HFFc6 (cell line): ENCODE measurements around the gene LIPE. TPM values are rescaled to one million over a fixed set of nuclear protein-coding genes. Genes with fewer than 3 reads are reported as not detected.

Experiments used
- DNase-seq: peaks from one replicate; pipeline ENCODE4 v3.0.0-alpha.2; 2018
- H3K27ac Mint-ChIP-seq: 2 replicates; pipeline ENCODE4 v1.8.0; 2020; ENCODE audit warnings: mild to moderate bottlenecking, mixed read lengths
- H3K27me3 Mint-ChIP-seq: 2 replicates; pipeline ENCODE4 v1.8.0; 2021; ENCODE audit warnings: mild to moderate bottlenecking, moderate library complexity, mixed read lengths; ENCODE audit not compliant: insufficient read depth
- H3K36me3 Mint-ChIP-seq: 2 replicates; pipeline ENCODE4 v1.8.0; 2021; ENCODE audit warnings: low read depth, mixed read lengths
- H3K4me1 Mint-ChIP-seq: 2 replicates; pipeline ENCODE4 v1.8.0; 2020; ENCODE audit warnings: low read depth, mixed read lengths
- H3K4me3 Mint-ChIP-seq: 2 replicates; pipeline ENCODE4 v1.8.0; 2020; ENCODE audit warnings: mild to moderate bottlenecking, moderate library complexity, mixed read lengths
- H3K9me3 Mint-ChIP-seq: 2 replicates; pipeline ENCODE4 v1.8.0; 2020; ENCODE audit warnings: mild to moderate bottlenecking, mixed read lengths
- total RNA-seq, 6 experiments: library from RNA; stranded (reverse); fragmentation: NEBNext Ultra II Directional; extraction: Animal tissue kit (Norgen Biotek cat#: 25700); gene quantifications; 2 replicates in 1 of 6; 3 replicates in 5 of 6; pipeline ENCODE4 v1.2.3, GENCODE V29; 2021
- TF ChIP-seq, protein P1 (sequence below): fragments of 200-600 bp; sonication (generic); IDR thresholded peaks from 2 replicates; pipeline ENCODE4 v1.5.0; 2021; ENCODE audit warnings: antibody characterized with exemption, mild to moderate bottlenecking

LIPE gene
- total RNA-seq, 6 experiments from 2014 or later, result 4.7 to 9.2 (median 7.1) TPM

DNA sequence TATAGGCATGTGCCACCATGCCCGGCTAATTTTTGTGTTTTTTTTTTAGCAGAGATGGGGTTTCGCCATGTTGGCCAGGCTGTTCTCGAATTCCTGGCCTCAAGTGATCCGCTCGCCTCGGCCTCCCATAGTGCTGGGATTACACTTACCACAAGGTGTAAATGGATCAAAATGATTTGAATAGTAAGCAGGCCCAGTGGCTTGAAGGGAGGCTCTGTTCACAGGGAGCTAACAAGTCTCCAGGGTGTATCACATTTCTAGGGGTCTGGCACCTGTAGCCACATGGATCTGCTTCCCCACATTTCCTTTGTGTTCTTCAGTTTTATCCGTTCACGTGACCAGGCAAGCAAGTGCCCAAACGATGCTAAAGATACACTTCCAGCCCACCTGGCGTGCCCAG is 23.6 kb downstream of the LIPE start:
- Mint-ChIP-seq H3K4me3 (no peak overlapping the region), H3K36me3 (peaks cover 12% of the 10 kb centered on the region), H3K27me3 (peaks cover 1% of the 10 kb centered on the region), H3K4me1 (peaks cover 24% of the 10 kb centered on the region), H3K27ac (no peak overlapping the region), H3K9me3 (no peaks in the 10 kb centered on the region)
- DNase-seq, result no peak
- TF ChIP-seq, protein P1, sequence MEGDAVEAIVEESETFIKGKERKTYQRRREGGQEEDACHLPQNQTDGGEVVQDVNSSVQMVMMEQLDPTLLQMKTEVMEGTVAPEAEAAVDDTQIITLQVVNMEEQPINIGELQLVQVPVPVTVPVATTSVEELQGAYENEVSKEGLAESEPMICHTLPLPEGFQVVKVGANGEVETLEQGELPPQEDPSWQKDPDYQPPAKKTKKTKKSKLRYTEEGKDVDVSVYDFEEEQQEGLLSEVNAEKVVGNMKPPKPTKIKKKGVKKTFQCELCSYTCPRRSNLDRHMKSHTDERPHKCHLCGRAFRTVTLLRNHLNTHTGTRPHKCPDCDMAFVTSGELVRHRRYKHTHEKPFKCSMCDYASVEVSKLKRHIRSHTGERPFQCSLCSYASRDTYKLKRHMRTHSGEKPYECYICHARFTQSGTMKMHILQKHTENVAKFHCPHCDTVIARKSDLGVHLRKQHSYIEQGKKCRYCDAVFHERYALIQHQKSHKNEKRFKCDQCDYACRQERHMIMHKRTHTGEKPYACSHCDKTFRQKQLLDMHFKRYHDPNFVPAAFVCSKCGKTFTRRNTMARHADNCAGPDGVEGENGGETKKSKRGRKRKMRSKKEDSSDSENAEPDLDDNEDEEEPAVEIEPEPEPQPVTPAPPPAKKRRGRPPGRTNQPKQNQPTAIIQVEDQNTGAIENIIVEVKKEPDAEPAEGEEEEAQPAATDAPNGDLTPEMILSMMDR, result no peak

DNA sequence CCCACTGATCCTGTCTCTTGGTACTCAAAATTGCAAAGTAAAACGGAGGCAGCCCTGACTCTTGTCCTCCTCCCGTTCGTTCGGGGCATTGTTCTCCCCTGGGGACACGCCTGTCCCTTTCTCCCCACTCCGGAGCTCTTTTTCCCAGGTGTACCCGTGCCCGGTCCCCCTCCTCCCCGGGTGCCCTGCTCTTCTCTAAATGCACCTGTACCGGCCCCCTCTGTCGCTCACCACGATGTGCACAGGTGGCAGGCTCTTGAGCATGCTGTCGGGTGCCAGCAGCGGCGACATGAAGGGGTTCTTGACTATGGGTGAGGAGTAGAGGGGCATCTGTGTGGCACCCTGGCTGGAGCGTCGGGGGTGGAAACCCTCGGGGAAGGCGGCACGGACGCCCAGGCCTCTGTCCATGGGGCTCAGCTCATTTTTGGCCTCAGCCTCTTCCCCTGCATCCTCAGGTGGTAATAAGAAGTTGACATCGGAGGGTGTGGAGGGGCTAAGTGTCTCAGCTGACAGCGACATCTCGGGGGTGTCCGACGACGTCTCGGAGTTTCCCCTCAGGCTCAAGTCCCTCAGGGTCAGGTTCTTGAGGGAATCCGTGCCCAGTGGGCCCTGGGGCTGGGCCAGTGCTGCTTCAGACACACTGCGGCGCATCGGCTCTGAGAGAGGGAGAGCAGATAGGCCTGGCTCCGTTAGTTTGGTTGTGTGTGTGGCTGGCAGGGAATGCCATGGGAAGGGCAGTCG is 24.6 kb downstream of the LIPE start:
- Mint-ChIP-seq H3K9me3 (no peaks in the 10 kb centered on the region), H3K27ac (no peak overlapping the region), H3K4me3 (peak overlapping the region; percentile 81), H3K27me3 (peaks cover 1% of the 10 kb centered on the region), H3K36me3 (peaks cover 5% of the 10 kb centered on the region; the same call in 1 of the 2 replicates), H3K4me1 (peaks cover 32% of the 10 kb centered on the region)
- TF ChIP-seq, protein P1, result no peak
- DNase-seq, result no peak

DNA sequence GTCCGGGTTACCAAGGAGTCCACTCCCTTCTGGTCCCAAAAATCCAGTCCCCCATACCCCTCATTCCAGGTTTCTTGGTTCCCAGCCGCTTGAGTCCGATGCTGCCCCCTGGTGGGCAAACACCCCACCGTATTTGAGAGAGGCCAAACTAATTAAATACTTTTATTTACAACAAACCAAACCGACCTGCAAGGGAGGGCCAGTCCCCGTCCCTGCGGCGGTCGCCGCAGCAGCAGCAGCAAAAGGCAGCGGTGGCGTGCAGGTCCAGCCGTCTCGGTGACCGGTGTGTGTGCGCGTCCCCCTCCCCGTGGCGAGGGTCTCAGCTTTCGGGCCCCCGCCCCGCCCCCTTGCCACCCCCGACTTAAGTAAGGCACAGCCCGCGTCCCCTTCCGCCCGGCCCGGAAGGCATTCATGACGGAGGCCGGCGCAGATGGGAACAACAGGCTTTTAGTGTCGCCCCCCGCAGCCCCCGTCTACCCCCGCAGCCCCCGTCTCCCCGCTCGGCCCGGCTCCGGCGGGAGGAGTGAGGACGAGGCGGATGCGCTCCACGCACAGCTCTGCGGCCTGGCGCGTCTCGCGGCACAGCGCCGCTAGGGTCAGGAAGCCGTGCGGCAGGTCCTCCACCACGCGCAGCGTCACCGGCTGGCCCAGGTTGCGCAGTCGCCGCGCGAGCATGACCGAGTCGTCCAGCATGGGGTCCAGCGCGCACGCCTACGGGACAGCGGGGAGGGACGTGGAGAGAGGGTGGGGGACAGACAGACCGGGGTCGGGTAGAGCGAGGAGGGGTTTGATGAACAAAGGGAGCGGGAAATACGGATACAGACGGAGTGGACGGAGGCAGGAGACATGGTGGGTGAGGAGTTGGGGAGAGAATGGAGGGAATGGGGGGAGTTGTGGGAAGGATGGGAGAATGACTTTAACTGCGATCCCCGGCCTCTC is 25.6 kb downstream of the LIPE start:
- H3K9me3 Mint-ChIP-seq, result no peaks in the 10 kb centered on the region
- TF ChIP-seq, protein P1, result peak; percentile 98

DNA sequence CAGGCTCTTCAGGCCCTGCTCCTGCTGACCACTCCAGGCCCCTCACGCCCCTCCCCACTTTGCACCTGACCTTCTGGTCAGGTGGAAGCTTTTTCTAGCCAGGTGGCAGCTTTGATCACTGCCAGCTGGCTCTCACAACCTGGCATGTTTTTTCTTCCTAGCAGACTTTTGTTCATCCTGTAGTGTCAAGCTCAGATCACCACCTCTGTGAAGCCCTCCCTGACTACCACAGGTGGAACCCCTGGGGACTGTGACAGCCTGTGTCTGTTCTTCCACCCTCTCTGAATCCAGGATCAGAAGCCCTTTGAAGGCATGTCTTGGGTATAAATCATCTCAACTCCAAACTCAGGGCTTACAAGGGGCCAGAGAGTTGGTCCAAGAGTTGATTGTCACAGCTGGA is 26.8 kb downstream of the LIPE start:
- H3K4me3 Mint-ChIP-seq, result no peak overlapping the region
- peaks cover 5% of the 10 kb centered on the region; the same call in 1 of the 2 replicates for H3K36me3 Mint-ChIP-seq
- no peaks in the 10 kb centered on the region for H3K9me3 Mint-ChIP-seq
- no peak overlapping the region for H3K27ac Mint-ChIP-seq
- peaks cover 1% of the 10 kb centered on the region for H3K27me3 Mint-ChIP-seq
- TF ChIP-seq, protein P1, result no peak
- peaks cover 48% of the 10 kb centered on the region for H3K4me1 Mint-ChIP-seq
- DNase-seq, result no peak

More for the DNA sequence above, 25.6 kb downstream of the LIPE start:
- Mint-ChIP-seq H3K36me3 (peaks cover 5% of the 10 kb centered on the region; the same call in 1 of the 2 replicates), H3K4me3 (peak overlapping the region; percentile 81), H3K4me1 (peaks cover 38% of the 10 kb centered on the region), H3K27ac (peak overlapping the region; percentile 43; the same call in 1 of the 2 replicates), H3K27me3 (peaks cover 1% of the 10 kb centered on the region)
- peak; percentile 60 for DNase-seq

DNA sequence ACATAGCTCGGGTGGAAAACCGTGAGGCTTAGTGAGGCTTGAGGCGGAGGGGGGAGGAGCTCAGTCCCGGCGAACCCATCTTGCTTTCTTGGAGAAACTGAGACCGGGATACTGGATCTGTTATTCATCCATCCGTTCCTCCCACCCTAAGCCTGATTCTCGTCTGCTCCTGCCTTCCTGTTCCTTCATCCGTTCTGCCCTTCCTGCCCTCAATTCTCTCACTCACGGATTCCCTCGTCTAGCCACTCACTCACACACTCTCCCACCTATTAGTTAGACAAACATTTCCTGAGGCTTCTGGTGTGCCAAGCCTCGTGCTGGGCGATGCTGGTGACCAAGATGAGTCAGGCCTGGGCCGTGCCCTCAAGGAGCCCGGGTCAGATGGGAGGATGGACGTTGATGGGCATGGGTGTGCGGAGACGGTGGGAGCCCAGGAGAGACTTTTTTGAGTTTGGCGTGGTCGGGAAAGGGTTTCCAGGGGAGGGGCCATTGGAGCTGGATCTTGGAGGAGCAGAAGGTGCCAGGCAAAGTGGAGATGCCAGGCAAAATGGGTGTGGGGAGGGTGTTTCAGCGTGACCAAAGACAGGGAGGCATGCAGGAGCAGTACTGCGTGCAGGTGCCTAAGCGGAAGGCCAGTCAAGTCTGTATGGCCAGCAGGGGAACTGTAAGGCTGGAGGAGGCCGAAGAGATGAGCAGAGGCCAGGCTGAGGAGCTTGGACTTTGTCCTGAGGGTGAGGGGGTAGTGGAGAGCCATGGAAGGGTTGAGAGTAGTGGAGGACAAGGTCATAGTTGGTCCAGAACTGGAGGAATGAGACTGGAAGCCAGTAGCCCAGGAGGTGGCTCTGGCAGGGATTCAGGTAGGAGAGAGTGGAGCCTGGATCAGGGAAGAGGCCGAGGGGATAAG is 29.7 kb downstream of the LIPE start:
- Mint-ChIP-seq H3K9me3 (no peaks in the 10 kb centered on the region), H3K27me3 (no peaks in the 10 kb centered on the region; the same call in 1 of the 2 replicates), H3K4me1 (peaks cover 48% of the 10 kb centered on the region), H3K36me3 (peaks cover 5% of the 10 kb centered on the region; the same call in 1 of the 2 replicates), H3K4me3 (peak overlapping the region; percentile 91), H3K27ac (peak overlapping the region; percentile 98)
- DNase-seq, result no peak
- TF ChIP-seq, protein P1, result no peak
